ENCODE measurements around the gene GPC5.

GPC5 gene

GRCh38 chr13:91348906-91349435, 49.5 kb upstream of the GPC5 start:
- Histone ChIP-seq H3K36me3 (ENCODE audit: control insufficient read depth in 2 of 2, insufficient read depth in 1 of 2, low read length in 2 of 2) (peaks cover 0 to 50% of the 10 kb centered on the region in 2 experiments; a peak in 1 of 3 replicates), H3K4me3 (ENCODE audit: low read depth, low read length) (peak overlapping the region; percentile 68), H3K4me1 (ENCODE audit: control insufficient read depth, insufficient read depth, low read length) (no peaks in the 10 kb centered on the region), H3K9me3 (ENCODE audit: control insufficient read depth, insufficient read depth, low read depth, low read length) (no peaks in the 10 kb centered on the region), H3K27ac (ENCODE audit: extremely low read depth, low read depth, low read length) (peak overlapping the region; percentile 74)
- ChIA-PET CTCF (interaction anchor here (0.6 to 0.7 kb wide), 2 partner anchors 50 to 110 kb away, joined by 3 read pairs; no protein-coding TSS in a partner anchor), POLR2A (no interaction called here)
- TF ChIP-seq KLF7 (tag by site-specific recombination; IDR thresholded peaks at IDR 0.05; ENCODE audit: borderline replicate concordance) (no peak), ZSCAN18 (tag by site-specific recombination; IDR thresholded peaks at IDR 0.05) (no peak), ZSCAN4 (tag by site-specific recombination; IDR thresholded peaks at IDR 0.05) (no peak), INSM2 (tag by site-specific recombination; IDR thresholded peaks at IDR 0.05) (no peak), BCL11B (tag by site-specific recombination; IDR thresholded peaks at IDR 0.05; ENCODE audit: low read depth) (peak; percentile 26; the same call in 1 of the 2 replicates), ZNF211 (tag by site-specific recombination; IDR thresholded peaks at IDR 0.05; ENCODE audit: low read depth) (no peak), ZXDB (tag by site-specific recombination; IDR thresholded peaks at IDR 0.05) (0 out of 2 replicates have a peak, but pooled peaks have one; percentile 43), ZNF37A (tag by site-specific recombination; IDR thresholded peaks at IDR 0.05) (no peak), ZNF121 (tag by site-specific recombination; IDR thresholded peaks at IDR 0.05) (no peak), MYNN (tag by site-specific recombination; IDR thresholded peaks at IDR 0.05; ENCODE audit: borderline replicate concordance) (no peak), ZNF112 (tag by site-specific recombination; IDR thresholded peaks at IDR 0.05) (no peak), PRDM2 (tag by site-specific recombination; IDR thresholded peaks at IDR 0.05; ENCODE audit: borderline replicate concordance) (no peak), ZNF404 (tag by site-specific recombination; IDR thresholded peaks at IDR 0.05) (no peak), ZEB2 (tag by site-specific recombination; IDR thresholded peaks at IDR 0.05) (peak; percentile 86), ZBTB8A (tag by site-specific recombination; IDR thresholded peaks at IDR 0.05) (peak; percentile 62), ZNF510 (tag by site-specific recombination; IDR thresholded peaks at IDR 0.05; ENCODE audit: insufficient replicate concordance) (no peak), REPIN1 (tag by site-specific recombination; IDR thresholded peaks at IDR 0.05; ENCODE audit: low read depth) (no peak), ZNF169 (tag by site-specific recombination; IDR thresholded peaks at IDR 0.05) (no peak), ZNF426 (tag by site-specific recombination; IDR thresholded peaks at IDR 0.05) (no peak), ZNF624 (tag by site-specific recombination; IDR thresholded peaks at IDR 0.05) (no peak), ZNF561 (tag by site-specific recombination; IDR thresholded peaks at IDR 0.05; ENCODE audit: borderline replicate concordance) (peak; percentile 18; the same call in 1 of the 2 replicates), ZNF202 (tag by site-specific recombination; IDR thresholded peaks at IDR 0.05; ENCODE audit: borderline replicate concordance) (no peak), SP7 (tag by site-specific recombination; IDR thresholded peaks at IDR 0.05) (0 out of 2 replicates have a peak, but pooled peaks have one; percentile 55)
- TF ChIP-seq, protein P1, sequence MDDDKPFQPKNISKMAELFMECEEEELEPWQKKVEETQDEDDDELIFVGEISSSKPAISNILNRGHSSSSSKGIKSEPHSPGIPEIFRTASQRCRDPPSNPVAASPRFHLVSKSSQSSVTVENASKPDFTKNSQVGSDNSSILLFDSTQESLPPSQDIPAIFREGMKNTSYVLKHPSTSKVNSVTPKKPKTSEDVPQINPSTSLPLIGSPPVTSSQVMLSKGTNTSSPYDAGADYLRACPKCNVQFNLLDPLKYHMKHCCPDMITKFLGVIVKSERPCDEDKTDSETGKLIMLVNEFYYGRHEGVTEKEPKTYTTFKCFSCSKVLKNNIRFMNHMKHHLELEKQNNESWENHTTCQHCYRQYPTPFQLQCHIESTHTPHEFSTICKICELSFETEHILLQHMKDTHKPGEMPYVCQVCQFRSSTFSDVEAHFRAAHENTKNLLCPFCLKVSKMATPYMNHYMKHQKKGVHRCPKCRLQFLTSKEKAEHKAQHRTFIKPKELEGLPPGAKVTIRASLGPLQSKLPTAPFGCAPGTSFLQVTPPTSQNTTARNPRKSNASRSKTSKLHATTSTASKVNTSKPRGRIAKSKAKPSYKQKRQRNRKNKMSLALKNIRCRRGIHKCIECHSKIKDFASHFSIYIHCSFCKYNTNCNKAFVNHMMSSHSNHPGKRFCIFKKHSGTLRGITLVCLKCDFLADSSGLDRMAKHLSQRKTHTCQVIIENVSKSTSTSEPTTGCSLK (tag by site-specific recombination; IDR thresholded peaks at IDR 0.05), result no peak

All from HEK293 (cell line).